Smooth muscle cell of the brain vasculature (primary cell): ENCODE results near the gene EGLN1.

Experiments
- DNase-seq: peaks from one replicate; pipeline ENCODE4 v3.0.0-alpha.2; 2012; ENCODE audit warnings: low read depth, low spot score

Gene EGLN1

GRCh38 chr1:231397886-231398671 lies 24.0 kb downstream of the EGLN1 start:
- no peak for DNase-seq

GRCh38 chr1:231396643-231397042 lies 25.4 kb downstream of the EGLN1 start:
- DNase-seq, result no peak

GRCh38 chr1:231395998-231396390 lies 26.1 kb downstream of the EGLN1 start:
- DNase-seq, result no peak

GRCh38 chr1:231395076-231395997 lies 26.8 kb downstream of the EGLN1 start:
- DNase-seq, result peak; percentile 58

- no peak for DNase-seq
Observed at GRCh38 chr1:231393668-231394067, 28.4 kb downstream of the EGLN1 start.

- DNase-seq, result no peak
Observed at GRCh38 chr1:231392389-231393131, 29.5 kb downstream of the EGLN1 start.

- no peak for DNase-seq
Observed at GRCh38 chr1:231390071-231390470, 32.0 kb downstream of the EGLN1 start.

- DNase-seq, result no peak
Observed at GRCh38 chr1:231387770-231388669, 34.1 kb downstream of the EGLN1 start.

GRCh38 chr1:231386466-231386865 lies 35.6 kb downstream of the EGLN1 start:
- DNase-seq, result no peak

- no peak for DNase-seq
Observed at GRCh38 chr1:231385416-231385748, 36.7 kb downstream of the EGLN1 start.

- DNase-seq, result no peak
Observed at GRCh38 chr1:231384696-231385415, 37.2 kb downstream of the EGLN1 start.

GRCh38 chr1:231383159-231383860 lies 38.8 kb downstream of the EGLN1 start:
- no peak for DNase-seq

- DNase-seq, result no peak
Observed at GRCh38 chr1:231382426-231382825, 39.7 kb downstream of the EGLN1 start.

- DNase-seq, result no peak
Observed at GRCh38 chr1:231381729-231382128, 40.4 kb downstream of the EGLN1 start.

GRCh38 chr1:231376875-231377549 lies 45.1 kb downstream of the EGLN1 start:
- DNase-seq, result no peak

- no peak for DNase-seq
Observed at GRCh38 chr1:231376101-231376500, 46.0 kb downstream of the EGLN1 start.

GRCh38 chr1:231374394-231374793 lies 47.7 kb downstream of the EGLN1 start:
- DNase-seq, result no peak

GRCh38 chr1:231372501-231372900 lies 49.6 kb downstream of the EGLN1 start:
- DNase-seq, result no peak

GRCh38 chr1:231369282-231369681 lies 52.8 kb downstream of the EGLN1 start:
- DNase-seq, result no peak
